Uterus (tissue), 2 donors: Measurements from ENCODE around the gene AQP9.

Experiments used
- POLR2A ChIP-seq, 2 donors: fragments of 450-650 bp; IDR thresholded peaks; one replicate each; pipeline ENCODE4 v1.6.1; 2016; ENCODE audit warnings: antibody characterized with exemption in 2 of 2, mild to moderate bottlenecking in 1 of 2, moderate library complexity in 1 of 2
- TF ChIP-seq, protein P1 (sequence below), 4 experiments: fragments of 200-600 bp in 2 of 4; fragments of 450-650 bp in 2 of 4; sonication (generic) in 2 of 4; IDR thresholded peaks; one replicate each; pipeline ENCODE4 v1.5.1; 2016 to 2019; ENCODE audit warnings: antibody characterized with exemption in 4 of 4, mild to moderate bottlenecking in 2 of 4, moderate library complexity in 1 of 4

DNA sequence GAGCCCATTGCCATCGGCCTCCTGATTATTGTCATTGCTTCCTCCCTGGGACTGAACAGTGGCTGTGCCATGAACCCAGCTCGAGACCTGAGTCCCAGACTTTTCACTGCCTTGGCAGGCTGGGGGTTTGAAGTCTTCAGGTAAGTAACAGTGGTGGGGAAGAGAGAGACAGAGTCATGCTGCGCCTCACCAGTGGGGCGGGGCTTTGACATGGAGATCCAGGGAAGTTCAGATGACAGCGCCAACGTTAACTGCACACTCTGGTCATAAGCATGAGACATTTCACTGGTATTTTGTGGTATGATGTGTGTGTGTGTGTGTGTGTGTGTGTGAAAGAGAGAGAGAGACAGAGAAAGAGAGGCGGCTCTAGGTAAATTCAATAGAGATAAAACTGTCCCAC is 41.0 kb downstream of the AQP9 start:
- no peak for TF ChIP-seq POLR2A (IDR thresholded peaks at IDR 0.05)
- TF ChIP-seq, protein P1, sequence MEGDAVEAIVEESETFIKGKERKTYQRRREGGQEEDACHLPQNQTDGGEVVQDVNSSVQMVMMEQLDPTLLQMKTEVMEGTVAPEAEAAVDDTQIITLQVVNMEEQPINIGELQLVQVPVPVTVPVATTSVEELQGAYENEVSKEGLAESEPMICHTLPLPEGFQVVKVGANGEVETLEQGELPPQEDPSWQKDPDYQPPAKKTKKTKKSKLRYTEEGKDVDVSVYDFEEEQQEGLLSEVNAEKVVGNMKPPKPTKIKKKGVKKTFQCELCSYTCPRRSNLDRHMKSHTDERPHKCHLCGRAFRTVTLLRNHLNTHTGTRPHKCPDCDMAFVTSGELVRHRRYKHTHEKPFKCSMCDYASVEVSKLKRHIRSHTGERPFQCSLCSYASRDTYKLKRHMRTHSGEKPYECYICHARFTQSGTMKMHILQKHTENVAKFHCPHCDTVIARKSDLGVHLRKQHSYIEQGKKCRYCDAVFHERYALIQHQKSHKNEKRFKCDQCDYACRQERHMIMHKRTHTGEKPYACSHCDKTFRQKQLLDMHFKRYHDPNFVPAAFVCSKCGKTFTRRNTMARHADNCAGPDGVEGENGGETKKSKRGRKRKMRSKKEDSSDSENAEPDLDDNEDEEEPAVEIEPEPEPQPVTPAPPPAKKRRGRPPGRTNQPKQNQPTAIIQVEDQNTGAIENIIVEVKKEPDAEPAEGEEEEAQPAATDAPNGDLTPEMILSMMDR (IDR thresholded peaks at IDR 0.05): no peak
